H9 (cell line): Measurements from ENCODE around the gene SLC16A7. TPM values are rescaled to one million over a fixed set of nuclear protein-coding genes. Genes with fewer than 3 reads are reported as not detected.

Experiments used
- DNase-seq: peaks from one replicate; pipeline ENCODE4 v3.0.0-alpha.2; 2017
- H2AFZ ChIP-seq: one replicate; pipeline ENCODE4 v1.6.1; 2013; ENCODE audit warnings: mild to moderate bottlenecking, low read length, control low read depth, moderate library complexity
- H2AK5ac ChIP-seq: 2 replicates; pipeline ENCODE4 v1.6.1; 2013; ENCODE audit warnings: low read length, control low read depth, mixed read lengths; ENCODE audit not compliant: insufficient read length
- H2BK120ac ChIP-seq: one replicate; pipeline ENCODE4 v1.6.1; 2013; ENCODE audit warnings: low read depth, mild to moderate bottlenecking, low read length, control low read depth, inconsistent platforms; ENCODE audit not compliant: poor library complexity, severe bottlenecking
- H2BK12ac ChIP-seq: 2 replicates; pipeline ENCODE4 v1.6.1; 2013; ENCODE audit warnings: low read length, control low read depth, mixed read lengths, low read depth; ENCODE audit not compliant: insufficient read length
- H2BK15ac ChIP-seq: 2 replicates; pipeline ENCODE4 v1.6.1; 2013; ENCODE audit warnings: low read depth, low read length, control low read depth
- H2BK20ac ChIP-seq: one replicate; pipeline ENCODE4 v1.6.1; 2013; ENCODE audit warnings: low read depth, mild to moderate bottlenecking, low read length, control low read depth, inconsistent platforms; ENCODE audit not compliant: poor library complexity, severe bottlenecking
- H2BK5ac ChIP-seq: 2 replicates; pipeline ENCODE4 v1.6.1; 2013; ENCODE audit warnings: low read length, control low read depth, mixed read lengths; ENCODE audit not compliant: insufficient read length
- H3K14ac ChIP-seq: 2 replicates; pipeline ENCODE4 v1.6.1; 2013; ENCODE audit warnings: low read length, control low read depth; ENCODE audit not compliant: insufficient read depth
- H3K18ac ChIP-seq: 2 replicates; pipeline ENCODE4 v1.6.1; 2013; ENCODE audit warnings: low read depth, mild to moderate bottlenecking, mixed read lengths, low read length, control low read depth; ENCODE audit not compliant: insufficient read length
- H3K23ac ChIP-seq: 2 replicates; pipeline ENCODE4 v1.6.1; 2013; ENCODE audit warnings: low read length, control low read depth, mixed read lengths, low read depth; ENCODE audit not compliant: insufficient read length
- H3K23me2 ChIP-seq: 2 replicates; pipeline ENCODE4 v1.6.1; 2013; ENCODE audit warnings: low read depth, mild to moderate bottlenecking, mixed read lengths, low read length, control low read depth; ENCODE audit not compliant: insufficient read length, poor library complexity, severe bottlenecking
- H3K27ac ChIP-seq: 2 replicates; pipeline ENCODE4 v1.5.1; 2013; ENCODE audit warnings: low read length, control low read depth, mixed read lengths, low read depth; ENCODE audit not compliant: insufficient read length
- H3K27me3 ChIP-seq: 2 replicates; pipeline ENCODE4 v1.6.1; 2013; ENCODE audit warnings: low read length, control low read depth, inconsistent platforms; ENCODE audit not compliant: insufficient read depth
- H3K4ac ChIP-seq: 2 replicates; pipeline ENCODE4 v1.6.1; 2013; ENCODE audit warnings: low read depth, mild to moderate bottlenecking, control low read depth, inconsistent platforms, low read length, moderate library complexity
- H3K4me1 ChIP-seq: 2 replicates; pipeline ENCODE4 v1.6.1; 2013; ENCODE audit warnings: low read length, control low read depth, inconsistent platforms; ENCODE audit not compliant: insufficient read depth
- H3K4me2 ChIP-seq: 2 replicates; pipeline ENCODE4 v1.6.1; 2013; ENCODE audit warnings: low read length, control low read depth, mixed read lengths; ENCODE audit not compliant: insufficient read length, insufficient read depth
- H3K56ac ChIP-seq: 2 replicates; pipeline ENCODE4 v1.6.1; 2013; ENCODE audit warnings: low read depth, mild to moderate bottlenecking, mixed read lengths, low read length, control low read depth; ENCODE audit not compliant: insufficient read length
- H3K79me1 ChIP-seq: 2 replicates; pipeline ENCODE4 v1.6.1; 2013; ENCODE audit warnings: low read depth, mild to moderate bottlenecking, moderate library complexity, low read length, control low read depth, inconsistent platforms; ENCODE audit not compliant: insufficient read depth, poor library complexity, severe bottlenecking
- H3K79me2 ChIP-seq: 2 replicates; pipeline ENCODE4 v1.6.1; 2013; ENCODE audit warnings: low read length, control low read depth, inconsistent platforms; ENCODE audit not compliant: insufficient read depth
- H3K9ac ChIP-seq: 2 replicates; pipeline ENCODE4 v1.6.1; 2013; ENCODE audit warnings: low read length, control low read depth, mixed read lengths; ENCODE audit not compliant: insufficient read length; ENCODE audit errors: extremely low read depth
- H3K9me3 ChIP-seq: one replicate; pipeline ENCODE4 v1.6.1; 2013; ENCODE audit warnings: low read depth, low read length, inconsistent platforms; ENCODE audit not compliant: control insufficient read depth
- H3T11ph ChIP-seq: one replicate; pipeline ENCODE4 v1.6.1; 2013; ENCODE audit warnings: mild to moderate bottlenecking, low read length, control low read depth, inconsistent platforms
- H4K20me1 ChIP-seq: one replicate; pipeline ENCODE4 v1.6.1; 2013; ENCODE audit not compliant: control insufficient read depth, insufficient read length, insufficient read depth
- H4K5ac ChIP-seq: 2 replicates; pipeline ENCODE4 v1.6.1; 2013; ENCODE audit warnings: low read depth, mild to moderate bottlenecking, mixed read lengths, low read length, control low read depth; ENCODE audit not compliant: insufficient read length
- H4K8ac ChIP-seq: replicated peaks from 2 replicates; pipeline ENCODE4 v1.6.1; 2013; ENCODE audit warnings: low read length, control low read depth, mixed read lengths, low read depth; ENCODE audit not compliant: insufficient read length
- H4K91ac ChIP-seq: 2 replicates; pipeline ENCODE4 v1.6.1; 2013; ENCODE audit warnings: low read depth, mild to moderate bottlenecking, moderate library complexity, mixed read lengths, low read length, control low read depth; ENCODE audit not compliant: insufficient read length
- H3K27ac Mint-ChIP-seq, 3 experiments: 2 replicates in 2 of 3; 3 replicates in 1 of 3; pipeline ENCODE4 v1.8.0; 2020 to 2021; ENCODE audit warnings: mixed read lengths in 3 of 3, mild to moderate bottlenecking in 1 of 3, moderate library complexity in 1 of 3
- H3K27me3 Mint-ChIP-seq: 2 replicates; pipeline ENCODE4 v1.8.0; 2021; ENCODE audit warnings: low read depth, mild to moderate bottlenecking, moderate library complexity, mixed read lengths
- H3K36me3 Mint-ChIP-seq, 3 experiments: 2 replicates in 2 of 3; 3 replicates in 1 of 3; pipeline ENCODE4 v1.8.0; 2020 to 2021; ENCODE audit warnings: low read depth in 3 of 3, mixed read lengths in 3 of 3; ENCODE audit not compliant: insufficient read depth in 1 of 3
- H3K4me1 Mint-ChIP-seq, 2 experiments: 2 replicates each; pipeline ENCODE4 v1.8.0; 2020; ENCODE audit warnings: mixed read lengths in 2 of 2
- H3K4me3 Mint-ChIP-seq, 2 experiments: 2 replicates in 1 of 2; 3 replicates in 1 of 2; pipeline ENCODE4 v1.8.0; 2020 to 2021; ENCODE audit warnings: mild to moderate bottlenecking in 2 of 2, mixed read lengths in 2 of 2, moderate library complexity in 1 of 2
- H3K9me3 Mint-ChIP-seq, 2 experiments: 2 replicates in 1 of 2; 3 replicates in 1 of 2; pipeline ENCODE4 v1.8.0; 2020; ENCODE audit warnings: mild to moderate bottlenecking in 2 of 2, mixed read lengths in 2 of 2, moderate library complexity in 1 of 2
- WGBS: extraction: QIAGEN DNeasy Blood & Tissue Kit; methylation state at CpG from one replicate; pipeline ENCODE4 v1.1.7; 2013; ENCODE audit warnings: missing lambda C conversion rate, low lambda C conversion rate, mixed read lengths; ENCODE audit not compliant: insufficient read length; ENCODE audit errors: extremely low coverage; 5-methylcytosine and 5-hydroxymethylcytosine counted together
- total RNA-seq: library from RNA; stranded (reverse); gene quantifications from 2 replicates; pipeline ENCODE4 v1.2.1, GENCODE V29; 2021
- TF ChIP-seq, protein P1 (sequence below): fragments of 200-600 bp; sonication (generic); conservative IDR thresholded peaks from 3 replicates; pipeline ENCODE4 v1.8.0; 2021; ENCODE audit warnings: antibody characterized with exemption, mild to moderate bottlenecking

Gene SLC16A7
- total RNA-seq, 1 experiment from 2014 or later = 2.2 TPM

DNA sequence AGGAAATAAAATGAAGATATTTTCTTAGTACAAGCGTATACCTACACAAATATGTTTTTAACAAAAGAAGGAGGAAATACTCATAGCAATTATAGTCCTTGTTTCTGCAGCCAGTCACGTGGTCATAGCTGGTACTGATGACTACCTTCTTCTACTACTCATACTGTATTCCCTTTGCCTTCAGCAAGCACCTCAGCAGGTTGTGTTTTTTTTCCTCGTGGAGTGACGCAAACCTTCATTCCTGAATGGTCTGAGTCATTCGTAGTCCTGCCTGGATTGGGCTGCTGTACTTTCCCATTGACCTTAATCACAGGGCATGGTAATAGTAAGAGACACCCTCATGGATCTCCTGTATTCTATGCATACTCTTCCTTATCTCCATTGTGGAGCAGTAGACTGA is 25.7 kb upstream of the SLC16A7 start:
- H3K36me3 Mint-ChIP-seq = no peaks in the 10 kb centered on the region
- Histone ChIP-seq H3K56ac (no peak overlapping the region), H3K79me1 (no peaks in the 10 kb centered on the region), H2BK20ac (no peak overlapping the region), H3K4me2 (no peak overlapping the region), H3T11ph (no peak overlapping the region), H2BK15ac (no peak overlapping the region), H4K91ac (no peak overlapping the region), H3K79me2 (no peaks in the 10 kb centered on the region), H2BK5ac (no peak overlapping the region), H2BK12ac (no peak overlapping the region), H3K27me3 (no peaks in the 10 kb centered on the region), H3K4me1 (no peaks in the 10 kb centered on the region), H3K9ac (no peak overlapping the region), H4K5ac (no peak overlapping the region), H4K20me1 (no peaks in the 10 kb centered on the region), H3K23me2 (no peaks in the 10 kb centered on the region), H3K4ac (no peak overlapping the region), H2AK5ac (no peak overlapping the region), H2BK120ac (no peak overlapping the region), H3K23ac (no peak overlapping the region), H4K8ac (no peak overlapping the region), H2AFZ (no peak overlapping the region), H3K14ac (no peak overlapping the region), H3K9me3 (no peaks in the 10 kb centered on the region), H3K27ac (no peak overlapping the region), H3K18ac (no peak overlapping the region)
- H3K9me3 Mint-ChIP-seq = peaks cover 0 to 2% of the 10 kb centered on the region in 2 experiments; a peak in 2 of 5 replicates
- no peak overlapping the region for H3K27ac Mint-ChIP-seq
- no peak for DNase-seq
- H3K27me3 Mint-ChIP-seq = no peaks in the 10 kb centered on the region
- TF ChIP-seq, protein P1, sequence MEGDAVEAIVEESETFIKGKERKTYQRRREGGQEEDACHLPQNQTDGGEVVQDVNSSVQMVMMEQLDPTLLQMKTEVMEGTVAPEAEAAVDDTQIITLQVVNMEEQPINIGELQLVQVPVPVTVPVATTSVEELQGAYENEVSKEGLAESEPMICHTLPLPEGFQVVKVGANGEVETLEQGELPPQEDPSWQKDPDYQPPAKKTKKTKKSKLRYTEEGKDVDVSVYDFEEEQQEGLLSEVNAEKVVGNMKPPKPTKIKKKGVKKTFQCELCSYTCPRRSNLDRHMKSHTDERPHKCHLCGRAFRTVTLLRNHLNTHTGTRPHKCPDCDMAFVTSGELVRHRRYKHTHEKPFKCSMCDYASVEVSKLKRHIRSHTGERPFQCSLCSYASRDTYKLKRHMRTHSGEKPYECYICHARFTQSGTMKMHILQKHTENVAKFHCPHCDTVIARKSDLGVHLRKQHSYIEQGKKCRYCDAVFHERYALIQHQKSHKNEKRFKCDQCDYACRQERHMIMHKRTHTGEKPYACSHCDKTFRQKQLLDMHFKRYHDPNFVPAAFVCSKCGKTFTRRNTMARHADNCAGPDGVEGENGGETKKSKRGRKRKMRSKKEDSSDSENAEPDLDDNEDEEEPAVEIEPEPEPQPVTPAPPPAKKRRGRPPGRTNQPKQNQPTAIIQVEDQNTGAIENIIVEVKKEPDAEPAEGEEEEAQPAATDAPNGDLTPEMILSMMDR = no peak
- WGBS = no CpG with 5 or more reads among the region's 5 CpGs
- H3K4me1 Mint-ChIP-seq = no peaks in the 10 kb centered on the region
- H3K4me3 Mint-ChIP-seq = no peak overlapping the region
